Measurements from ENCODE around the gene NPFF.

Gene NPFF

DNA sequence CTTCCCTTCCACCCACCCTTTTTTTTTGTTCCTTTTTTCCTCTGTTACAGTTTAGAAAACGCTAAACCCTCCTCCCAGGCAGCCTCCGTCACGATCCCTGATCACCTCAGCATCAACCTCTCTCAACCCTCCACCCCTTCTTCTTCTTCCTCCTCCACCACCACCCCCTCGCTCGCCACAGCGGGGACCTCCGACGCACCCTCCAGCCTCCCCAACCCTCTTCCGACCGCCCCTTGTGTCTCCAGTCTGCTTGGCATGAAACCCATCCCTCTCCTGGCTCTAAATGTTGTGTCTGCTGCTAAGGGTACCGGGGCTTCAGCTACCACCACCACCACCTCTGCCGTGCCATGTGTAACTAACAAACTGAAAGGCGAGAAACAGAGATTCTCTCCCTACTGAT lies 32.5 kb downstream of the NPFF start:
- DNase-seq: no peak

DNA sequence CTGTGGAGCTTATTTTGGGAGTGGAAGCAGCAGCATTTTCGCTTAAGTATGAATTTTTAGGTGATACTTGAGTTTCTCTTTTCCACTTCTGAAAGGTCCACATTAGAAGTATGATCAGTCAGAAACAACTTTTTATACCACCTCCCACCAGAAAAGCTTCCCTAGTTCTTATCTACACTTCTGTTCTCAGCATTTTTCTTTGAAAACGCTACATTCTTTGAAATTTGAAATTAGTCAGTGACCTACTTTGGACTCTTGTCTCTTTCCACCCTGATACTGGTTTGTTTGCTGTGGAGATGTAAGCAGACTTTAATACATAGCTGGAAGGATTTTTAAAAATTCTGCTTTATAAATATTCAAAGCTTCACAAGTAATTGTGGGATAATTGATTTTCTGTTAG lies 33.2 kb downstream of the NPFF start:
- no peak for DNase-seq

DNA sequence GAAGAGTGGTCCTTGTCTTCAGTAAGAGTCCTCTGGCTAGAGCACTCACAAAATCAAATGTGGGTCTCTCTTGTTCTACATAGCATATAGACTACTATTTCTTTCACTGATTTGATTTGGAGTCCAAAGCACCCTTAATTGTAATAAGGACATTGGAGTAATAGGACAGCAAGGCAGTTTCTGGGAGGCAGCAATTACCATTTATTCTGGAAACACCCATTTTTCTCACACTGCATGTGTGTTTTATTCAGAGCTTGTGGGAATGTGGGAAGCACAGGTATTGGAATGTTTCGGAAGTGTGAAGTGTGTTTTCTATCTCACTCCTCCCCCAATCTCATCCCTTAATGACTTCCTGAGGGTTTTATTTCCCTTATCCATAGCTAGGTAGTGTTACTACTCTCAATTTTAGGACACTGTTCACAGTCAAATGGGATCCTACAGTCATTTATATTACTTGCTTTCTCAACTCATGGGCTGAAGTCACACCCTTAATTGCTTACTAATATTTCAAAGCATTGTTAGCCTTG lies 35.2 kb downstream of the NPFF start:
- DNase-seq: no peak

DNA sequence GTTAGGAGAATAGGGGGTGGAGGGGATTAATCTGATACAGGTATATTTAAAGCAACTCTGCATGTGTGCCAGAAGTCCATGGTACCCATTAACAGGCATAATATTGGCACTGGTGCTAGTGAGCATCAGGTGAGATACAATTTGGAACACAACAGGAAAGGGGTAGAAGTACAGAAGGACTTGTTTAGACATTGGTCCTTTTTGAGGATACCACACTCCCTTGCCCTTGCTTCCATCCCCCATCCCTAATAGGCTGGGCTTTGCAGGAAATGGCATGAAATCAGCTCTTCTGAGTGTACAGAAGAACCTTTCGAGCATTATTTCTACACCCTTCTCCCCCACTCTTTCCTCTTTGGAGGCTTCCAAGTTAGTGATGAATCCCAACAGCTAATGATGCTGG lies 39.0 kb downstream of the NPFF start:
- no peak for DNase-seq

DNA sequence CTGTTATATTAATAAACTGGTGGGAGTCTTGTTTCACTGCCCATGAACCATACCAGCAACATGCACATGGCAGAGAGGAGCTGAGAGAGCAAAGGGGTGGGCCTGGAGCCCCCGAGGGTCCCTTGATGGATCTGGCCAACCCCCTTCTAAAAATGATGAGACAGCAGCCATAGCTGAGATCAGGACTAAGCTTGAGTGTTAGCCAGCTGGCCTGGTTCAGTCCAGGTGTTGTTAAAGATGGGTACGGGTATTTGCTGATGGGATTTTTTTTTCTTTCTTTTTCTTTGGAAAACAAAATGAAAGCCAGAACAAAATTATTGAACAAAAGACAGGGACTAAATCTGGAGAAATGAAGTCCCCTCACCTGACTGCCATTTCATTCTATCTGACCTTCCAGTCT lies 39.4 kb downstream of the NPFF start:
- DNase-seq: no peak

DNA sequence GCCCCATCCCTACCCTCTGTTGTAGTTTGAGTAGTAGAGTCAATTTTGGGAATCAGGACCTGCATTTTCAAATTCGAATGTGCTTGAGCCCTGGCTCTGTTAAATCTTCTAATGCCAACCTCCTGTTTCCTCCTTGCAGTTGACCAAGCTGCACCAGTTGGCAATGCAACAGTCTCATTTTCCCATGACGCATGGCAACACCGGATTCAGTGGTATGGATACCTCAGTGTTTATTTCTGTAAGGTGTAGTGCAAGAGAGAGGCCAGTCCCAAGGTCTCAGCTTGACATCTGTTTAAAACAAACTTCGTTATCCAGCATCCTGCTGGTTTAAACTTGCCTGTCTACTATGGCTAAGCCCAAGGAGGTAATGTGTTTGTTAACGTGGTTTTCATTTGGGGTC lies 40.2 kb downstream of the NPFF start:
- no peak for DNase-seq

DNA sequence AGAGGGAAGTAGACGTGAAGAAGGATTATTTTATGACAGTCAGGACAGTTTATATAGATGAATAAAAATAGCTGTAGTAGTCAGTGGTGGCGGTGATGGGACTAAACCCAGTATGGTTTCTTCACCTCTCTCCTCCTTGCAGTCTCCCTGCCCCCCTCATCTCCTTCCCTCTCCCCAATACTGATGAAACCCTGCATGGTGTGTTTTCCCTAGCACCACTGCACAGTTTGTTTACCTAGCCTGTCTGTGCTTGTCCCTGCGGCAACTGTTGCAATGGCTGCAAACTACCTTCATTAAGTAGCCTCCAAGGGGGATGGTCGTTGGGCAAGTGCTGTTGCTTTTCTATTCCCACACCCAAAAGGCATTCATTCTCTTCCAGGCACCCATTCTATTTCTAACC lies 40.6 kb downstream of the NPFF start:
- DNase-seq: no peak

DNA sequence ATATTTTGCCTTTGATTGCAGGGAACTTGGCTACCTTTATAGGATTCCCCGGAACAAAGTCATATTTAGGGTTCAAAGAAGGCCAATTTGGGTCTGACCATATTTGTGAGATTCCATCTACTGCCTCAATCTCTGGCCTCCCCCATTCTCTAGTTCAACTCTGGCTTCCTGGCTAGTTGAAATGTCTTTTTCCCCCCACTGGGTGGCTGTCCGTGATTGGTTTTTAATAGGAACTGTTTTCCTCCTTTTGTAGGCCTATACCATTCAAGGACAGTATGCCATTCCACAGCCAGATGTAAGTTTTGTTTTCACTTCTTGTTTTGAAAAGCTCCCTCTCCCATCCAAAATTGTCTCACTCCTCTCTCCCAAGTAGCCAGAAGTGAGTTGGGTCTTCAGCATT lies 41.6 kb downstream of the NPFF start:
- DNase-seq: no peak

DNA sequence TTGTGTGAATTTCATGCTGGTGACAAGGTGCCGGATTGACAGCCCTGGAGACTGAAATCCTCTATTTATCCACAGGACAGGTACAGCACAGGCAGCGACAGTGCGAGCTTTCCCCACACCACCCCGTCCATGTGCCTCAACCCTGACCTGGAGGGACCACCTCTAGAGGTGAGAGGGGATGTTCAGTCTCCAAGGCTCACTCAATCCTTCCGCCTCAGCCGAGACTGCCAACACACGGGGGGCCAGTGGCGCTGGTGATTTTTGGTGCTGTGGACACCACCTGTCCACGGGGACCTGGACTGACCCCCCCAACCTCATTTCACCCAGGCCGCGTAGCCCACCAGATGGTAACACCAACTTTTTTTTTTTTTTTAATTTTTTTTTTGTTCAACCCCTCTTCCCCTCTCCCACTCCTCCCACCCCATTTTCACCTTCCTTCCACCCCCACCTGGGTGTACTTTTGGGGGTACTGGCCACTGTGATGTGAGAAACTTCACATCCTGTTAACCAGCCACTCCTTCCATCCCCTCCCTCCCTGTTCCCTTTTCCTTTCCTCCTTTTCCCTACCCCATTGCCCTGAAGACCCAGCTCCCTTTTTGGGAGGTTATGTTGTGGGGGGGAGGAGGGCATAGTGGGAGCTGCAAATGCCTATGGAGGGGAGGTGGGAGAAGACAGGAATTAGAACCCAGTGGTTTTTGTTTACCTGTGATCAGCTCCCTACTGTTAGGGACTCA lies 42.4 kb downstream of the NPFF start:
- DNase-seq: no peak

DNA sequence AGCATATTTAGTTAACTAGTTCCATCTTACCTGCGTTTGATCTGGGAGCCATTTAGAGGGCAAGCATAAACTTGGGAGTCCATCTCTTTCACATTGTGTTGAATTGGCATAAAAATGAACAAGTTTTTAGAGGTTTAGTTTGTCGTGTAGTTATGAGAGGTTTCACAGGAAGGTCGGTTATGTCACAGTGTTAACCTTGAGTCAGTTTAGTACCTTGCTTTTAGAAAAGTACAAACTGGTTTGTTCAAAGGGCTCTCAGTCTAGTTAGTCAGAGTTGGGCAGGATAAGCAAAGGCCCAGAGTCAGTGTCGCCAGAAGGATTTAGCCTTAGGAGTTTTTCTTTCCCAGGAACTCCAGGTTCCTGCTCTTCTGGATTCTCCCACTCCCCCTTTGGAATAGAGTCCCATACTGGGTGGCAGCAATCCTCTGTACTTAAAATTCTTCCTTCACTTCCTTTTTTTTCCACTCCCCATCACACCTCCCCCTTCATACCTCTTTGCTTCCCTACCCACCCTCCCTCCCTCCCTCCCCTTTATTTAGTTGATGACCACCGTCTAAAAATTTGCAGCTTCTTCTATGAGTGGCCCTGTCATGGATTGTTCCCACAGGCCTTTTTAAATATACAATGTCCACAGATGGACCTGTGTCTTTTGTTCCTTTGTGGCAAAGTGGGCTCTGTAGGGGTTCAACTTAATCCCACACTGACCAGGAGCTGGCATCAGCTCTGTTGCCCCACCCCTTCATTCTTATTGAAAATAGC lies 43.3 kb downstream of the NPFF start:
- DNase-seq: no peak

DNA sequence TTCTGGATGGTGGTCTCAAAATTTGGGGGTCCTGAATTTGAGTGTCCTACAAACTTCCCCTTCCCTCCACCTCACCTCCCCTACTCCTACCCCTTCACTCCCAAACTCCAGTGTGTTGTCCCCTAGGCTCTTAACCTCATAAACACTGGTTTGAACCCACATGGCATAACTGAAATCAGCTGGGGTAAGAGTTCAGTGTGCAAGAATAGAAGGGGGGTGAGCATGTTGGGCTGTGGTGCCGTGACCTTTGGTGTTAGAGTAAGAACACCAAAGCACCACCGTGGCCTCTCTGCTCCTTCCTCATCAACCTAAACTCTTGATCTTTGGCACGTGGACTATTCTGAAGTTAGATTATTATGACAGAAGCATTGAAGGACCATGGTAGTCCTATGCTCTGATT lies 44.3 kb downstream of the NPFF start:
- DNase-seq: no peak

DNA sequence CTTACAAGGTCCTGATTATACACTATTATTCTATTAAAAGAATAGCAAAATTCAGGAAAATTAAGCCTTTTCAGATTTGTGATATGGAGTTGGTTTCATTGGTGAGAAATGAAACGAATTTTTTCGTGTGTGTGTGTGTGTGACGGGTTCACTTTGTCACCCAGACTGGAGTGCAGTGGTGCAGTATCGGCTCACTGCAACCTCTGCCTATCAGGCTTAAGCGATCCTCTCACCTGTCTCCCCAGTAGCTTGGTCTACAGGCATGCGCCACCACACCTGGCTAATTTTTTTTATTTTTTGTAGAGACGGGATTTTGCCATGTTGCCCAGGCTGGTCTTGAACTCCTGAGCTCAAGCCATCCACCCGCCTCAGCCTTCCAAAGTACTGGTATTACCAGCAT lies 45.7 kb downstream of the NPFF start:
- no peak for DNase-seq

DNA sequence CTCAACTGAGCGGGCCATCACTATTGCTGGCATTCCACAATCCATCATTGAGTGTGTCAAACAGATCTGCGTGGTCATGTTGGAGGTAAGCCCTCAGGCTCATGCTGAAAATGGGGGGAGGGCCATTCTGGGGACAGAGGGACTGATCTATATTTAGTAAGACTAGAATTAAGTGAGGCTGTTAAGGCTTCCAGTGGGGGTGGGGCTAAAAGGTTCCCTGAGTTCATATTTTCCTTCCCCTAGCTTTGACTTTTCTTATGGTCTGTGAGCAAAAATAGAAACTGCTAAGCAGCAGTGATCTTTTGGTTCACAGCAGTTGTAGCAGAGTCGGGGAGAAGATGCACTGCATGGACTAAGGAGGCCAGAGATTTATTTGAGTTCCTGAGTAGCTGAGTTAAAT lies 46.2 kb downstream of the NPFF start:
- DNase-seq: no peak

DNA sequence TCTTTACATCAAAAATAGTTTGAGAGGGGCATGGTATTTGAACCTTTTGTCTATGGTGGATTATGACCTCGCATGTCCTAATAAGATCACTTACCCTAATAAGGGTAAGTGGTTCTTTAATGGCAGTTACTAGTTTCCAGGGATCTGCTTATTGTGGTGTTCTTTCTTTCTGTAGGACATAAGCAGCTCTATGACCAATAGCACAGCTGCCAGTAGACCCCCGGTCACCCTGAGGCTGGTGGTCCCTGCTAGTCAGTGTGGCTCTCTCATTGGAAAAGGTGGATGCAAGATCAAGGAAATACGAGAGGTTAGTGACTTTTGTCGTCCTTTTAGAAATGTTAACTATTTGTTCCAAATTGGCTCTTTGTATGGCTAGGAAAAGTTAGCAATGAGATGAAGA lies 48.2 kb downstream of the NPFF start:
- no peak for DNase-seq
